GM13976 (cell line): ENCODE data around the gene EXPH5.
"Not testable (repeated sequence)": the region's sequence is repeated elsewhere in the genome, so short reads cannot be mapped to it uniquely, and the experiment has no call there.

Experiments used
- DNase-seq: peaks from one replicate; pipeline ENCODE4 v3.0.0; 2012; ENCODE audit warnings: low spot score
- CTCF ChIP-seq: IDR thresholded peaks from 2 replicates; pipeline ENCODE4 v1.5.1; 2012; ENCODE audit warnings: borderline replicate concordance, mild to moderate bottlenecking; ENCODE audit not compliant: insufficient read depth; ENCODE audit errors: extremely low read depth, missing control alignments, control extremely low read depth
- in situ Hi-C: fragments of 300-500 bp; cut with MboI; formaldehyde crosslinking; loops from one replicate; pipeline ENCODE4 v1.12.0; 2022; ENCODE audit warnings: low sequenced_read_pairs, mixed read lengths, inconsistent platforms; ENCODE audit not compliant: unreplicated experiment

EXPH5 gene

GRCh38 chr11:108592591-108593213 lies 866 bp downstream of the EXPH5 start:
- in situ Hi-C loops = no loop called here
- peak; percentile 63 for DNase-seq
- TF ChIP-seq CTCF = no peak

- DNase-seq = no peak
- TF ChIP-seq CTCF = no peak
- in situ Hi-C loops = no loop called here
These were observed 1.7 kb downstream of the EXPH5 start for GRCh38 chr11:108591893-108592292.

GRCh38 chr11:108589136-108589535 lies 4.4 kb downstream of the EXPH5 start:
- no peak for TF ChIP-seq CTCF
- in situ Hi-C loops = no loop called here
- no peak for DNase-seq

- peak; percentile 14 for TF ChIP-seq CTCF
- in situ Hi-C loops = no loop called here
- DNase-seq = no peak
These were observed 5.3 kb downstream of the EXPH5 start for GRCh38 chr11:108588287-108588686.

- in situ Hi-C loops = no loop called here
- DNase-seq = no peak
- TF ChIP-seq CTCF = no peak
These were observed 6.5 kb downstream of the EXPH5 start for GRCh38 chr11:108587109-108587508.

GRCh38 chr11:108586600-108586999 lies 7.0 kb downstream of the EXPH5 start:
- in situ Hi-C loops = no loop called here
- TF ChIP-seq CTCF = no peak
- no peak for DNase-seq

- in situ Hi-C loops, DNase-seq: not testable (repeated sequence)
These were observed 7.4 kb downstream of the EXPH5 start for GRCh38 chr11:108586185-108586584.

- in situ Hi-C loops = no loop called here
- TF ChIP-seq CTCF = no peak
These were observed 8.6 kb downstream of the EXPH5 start for GRCh38 chr11:108584973-108585372.

More at GRCh38 chr11:108584973-108585372, 8.6 kb downstream of the EXPH5 start:
- DNase-seq = no peak
